ENCODE data around the gene HAGHL. TPM values are rescaled to one million over a fixed set of nuclear protein-coding genes. Genes with fewer than 3 reads are reported as not detected.

Gene HAGHL
- total RNA-seq, 1 donor from 2014 or later: 1.0 TPM

DNA sequence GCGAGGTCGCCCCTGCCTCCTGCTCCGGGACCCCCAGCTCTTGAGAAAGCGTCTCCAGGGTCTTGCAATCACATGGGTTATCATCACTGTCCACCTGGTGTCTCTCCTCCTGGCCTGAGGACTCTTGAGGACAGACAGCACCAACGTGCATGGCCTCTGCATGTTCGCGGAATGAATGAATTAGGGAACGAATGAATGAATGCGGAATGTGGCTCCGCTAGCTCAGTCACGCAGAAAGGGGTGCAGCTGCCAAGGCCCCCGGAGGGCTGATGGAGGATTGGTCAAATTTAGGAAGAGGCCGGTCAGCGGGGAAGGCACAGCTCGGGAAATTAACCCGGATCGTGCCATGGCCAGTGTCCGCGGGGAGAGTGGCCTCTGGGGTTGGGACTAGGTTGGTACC, 24.6 kb upstream of the HAGHL start:
- H3K4me3 Mint-ChIP-seq: peak overlapping the region; percentile 44
- Histone ChIP-seq H3K4me2 (no peak overlapping the region), H3K9ac (no peak overlapping the region), H3K27ac (no peak overlapping the region), H3K4me1 (no peaks in the 10 kb centered on the region), H3K9me3 (ENCODE audit: low read depth) (no peaks in the 10 kb centered on the region), H4K20me1 (ENCODE audit: low read depth) (peaks cover 75% of the 10 kb centered on the region), H3F3A (ENCODE audit: low read depth) (peaks cover 13% of the 10 kb centered on the region), H3K4me3 (no peak overlapping the region), H3K36me3 (no peaks in the 10 kb centered on the region), H3K79me2 (ENCODE audit: low read depth) (no peaks in the 10 kb centered on the region), H2AFZ (replicated peaks) (no peak overlapping the region), H3K27me3 (peaks cover 100% of the 10 kb centered on the region)
- H3K9me3 Mint-ChIP-seq: no peaks in the 10 kb centered on the region
- no peaks in the 10 kb centered on the region for H3K36me3 Mint-ChIP-seq
- peaks cover 48% of the 10 kb centered on the region for H3K27me3 Mint-ChIP-seq (ENCODE audit: insufficient read depth, low read depth)
- TF ChIP-seq, protein P1, sequence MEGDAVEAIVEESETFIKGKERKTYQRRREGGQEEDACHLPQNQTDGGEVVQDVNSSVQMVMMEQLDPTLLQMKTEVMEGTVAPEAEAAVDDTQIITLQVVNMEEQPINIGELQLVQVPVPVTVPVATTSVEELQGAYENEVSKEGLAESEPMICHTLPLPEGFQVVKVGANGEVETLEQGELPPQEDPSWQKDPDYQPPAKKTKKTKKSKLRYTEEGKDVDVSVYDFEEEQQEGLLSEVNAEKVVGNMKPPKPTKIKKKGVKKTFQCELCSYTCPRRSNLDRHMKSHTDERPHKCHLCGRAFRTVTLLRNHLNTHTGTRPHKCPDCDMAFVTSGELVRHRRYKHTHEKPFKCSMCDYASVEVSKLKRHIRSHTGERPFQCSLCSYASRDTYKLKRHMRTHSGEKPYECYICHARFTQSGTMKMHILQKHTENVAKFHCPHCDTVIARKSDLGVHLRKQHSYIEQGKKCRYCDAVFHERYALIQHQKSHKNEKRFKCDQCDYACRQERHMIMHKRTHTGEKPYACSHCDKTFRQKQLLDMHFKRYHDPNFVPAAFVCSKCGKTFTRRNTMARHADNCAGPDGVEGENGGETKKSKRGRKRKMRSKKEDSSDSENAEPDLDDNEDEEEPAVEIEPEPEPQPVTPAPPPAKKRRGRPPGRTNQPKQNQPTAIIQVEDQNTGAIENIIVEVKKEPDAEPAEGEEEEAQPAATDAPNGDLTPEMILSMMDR (IDR thresholded peaks at IDR 0.05): no peak
- TF ChIP-seq EZH2 (IDR thresholded peaks at IDR 0.05) (no peak), EZH2phosphoT487 (IDR thresholded peaks at IDR 0.05) (no peak)
- no peak for DNase-seq (ENCODE audit: low spot score)
- no peaks in the 10 kb centered on the region for H3K4me1 Mint-ChIP-seq
- no peak overlapping the region for H3K27ac Mint-ChIP-seq

DNA sequence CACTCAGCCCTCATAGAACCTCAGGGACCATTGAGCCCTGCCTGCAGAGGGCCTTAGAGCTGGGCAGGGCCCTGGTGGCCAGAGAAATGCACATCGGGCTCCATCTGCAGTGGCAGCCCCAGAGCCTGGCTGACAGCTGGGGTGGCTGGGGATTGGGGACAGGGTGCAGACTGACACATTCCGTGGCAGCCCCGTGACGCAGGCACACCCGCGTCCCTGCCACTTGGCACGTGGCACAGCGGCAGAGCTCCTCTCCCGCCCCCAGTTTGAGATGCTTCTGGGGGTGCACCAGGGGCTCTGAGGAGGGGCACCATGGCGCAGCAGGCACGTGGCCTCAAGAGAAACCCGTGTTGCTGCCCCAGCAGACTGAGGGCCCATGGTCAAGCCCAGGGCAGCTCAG, 23.5 kb upstream of the HAGHL start:
- H3K9me3 Mint-ChIP-seq: no peaks in the 10 kb centered on the region
- no peaks in the 10 kb centered on the region for H3K36me3 Mint-ChIP-seq
- Histone ChIP-seq H3K79me2 (ENCODE audit: low read depth) (no peaks in the 10 kb centered on the region), H3K27me3 (peaks cover 100% of the 10 kb centered on the region), H3K4me3 (no peak overlapping the region), H3K4me2 (no peak overlapping the region), H3K9ac (no peak overlapping the region), H2AFZ (replicated peaks) (no peak overlapping the region), H4K20me1 (ENCODE audit: low read depth) (peaks cover 75% of the 10 kb centered on the region), H3K9me3 (ENCODE audit: low read depth) (no peaks in the 10 kb centered on the region), H3F3A (ENCODE audit: low read depth) (peaks cover 13% of the 10 kb centered on the region), H3K4me1 (no peaks in the 10 kb centered on the region), H3K36me3 (no peaks in the 10 kb centered on the region), H3K27ac (no peak overlapping the region)
- peaks cover 3% of the 10 kb centered on the region for H3K4me1 Mint-ChIP-seq
- H3K4me3 Mint-ChIP-seq: no peak overlapping the region
- DNase-seq (ENCODE audit: low spot score): no peak
- no peak overlapping the region for H3K27ac Mint-ChIP-seq
- no peak for TF ChIP-seq EZH2phosphoT487 (IDR thresholded peaks at IDR 0.05)
- TF ChIP-seq, protein P1 (IDR thresholded peaks at IDR 0.05): no peak
- TF ChIP-seq EZH2 (IDR thresholded peaks at IDR 0.05): no peak
- peaks cover 57% of the 10 kb centered on the region for H3K27me3 Mint-ChIP-seq (ENCODE audit: insufficient read depth, low read depth)

DNA sequence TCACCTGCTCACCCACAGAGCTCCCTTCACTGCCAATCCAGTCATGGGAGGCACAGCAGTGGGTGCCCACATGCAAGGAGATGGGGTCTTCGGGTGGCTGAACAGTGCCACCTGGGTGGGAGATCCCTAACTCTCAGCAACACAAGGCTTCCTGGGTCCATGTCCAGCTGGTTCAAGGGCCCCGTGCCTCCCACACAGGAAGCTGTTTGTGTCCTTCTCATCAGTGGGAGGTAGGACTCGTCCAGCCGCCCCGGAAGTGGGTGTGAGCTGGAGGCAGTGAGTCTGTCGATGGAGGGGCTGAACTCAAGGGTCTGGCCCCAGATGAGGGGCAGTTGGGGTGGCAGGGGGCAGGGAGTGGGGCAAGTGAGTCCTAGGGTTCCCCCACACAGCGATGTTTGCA, 22.9 kb upstream of the HAGHL start:
- H3K79me2 ChIP-seq (ENCODE audit: low read depth): no peaks in the 10 kb centered on the region
- H3K27me3 ChIP-seq: peaks cover 100% of the 10 kb centered on the region
- H4K20me1 ChIP-seq (ENCODE audit: low read depth): peaks cover 73% of the 10 kb centered on the region

More for the DNA sequence above, 22.9 kb upstream of the HAGHL start:
- no peak overlapping the region for H2AFZ ChIP-seq (replicated peaks)
- no peak overlapping the region for H3K4me3 ChIP-seq
- H3K9me3 ChIP-seq (ENCODE audit: low read depth): no peaks in the 10 kb centered on the region
- Mint-ChIP-seq H3K36me3 (no peaks in the 10 kb centered on the region), H3K9me3 (no peaks in the 10 kb centered on the region), H3K27ac (no peak overlapping the region), H3K27me3 (ENCODE audit: insufficient read depth, low read depth) (peaks cover 56% of the 10 kb centered on the region), H3K4me1 (peaks cover 9% of the 10 kb centered on the region), H3K4me3 (no peak overlapping the region)
- H3K4me2 ChIP-seq: no peak overlapping the region
- no peak for DNase-seq (ENCODE audit: low spot score)
- no peak overlapping the region for H3K27ac ChIP-seq
- no peaks in the 10 kb centered on the region for H3K36me3 ChIP-seq
- no peaks in the 10 kb centered on the region for H3K4me1 ChIP-seq
- TF ChIP-seq EZH2phosphoT487 (IDR thresholded peaks at IDR 0.05) (no peak), EZH2 (IDR thresholded peaks at IDR 0.05) (no peak)
- TF ChIP-seq, protein P1 (IDR thresholded peaks at IDR 0.05): no peak
- peaks cover 13% of the 10 kb centered on the region for H3F3A ChIP-seq (ENCODE audit: low read depth)
- no peak overlapping the region for H3K9ac ChIP-seq
